GM12801 (cell line): ENCODE data around the gene RECQL5.

Experiments used
- CTCF ChIP-seq: IDR thresholded peaks from one replicate; pipeline ENCODE4 v1.5.1; 2011; ENCODE audit warnings: control low read depth; ENCODE audit not compliant: insufficient read length; ENCODE audit errors: extremely low read depth

RECQL5 gene

GRCh38 chr17:75647061-75647460, 19.9 kb downstream of the RECQL5 start:
- TF ChIP-seq CTCF = no peak

GRCh38 chr17:75646638-75646992, 20.3 kb downstream of the RECQL5 start:
- no peak for TF ChIP-seq CTCF

DNA sequence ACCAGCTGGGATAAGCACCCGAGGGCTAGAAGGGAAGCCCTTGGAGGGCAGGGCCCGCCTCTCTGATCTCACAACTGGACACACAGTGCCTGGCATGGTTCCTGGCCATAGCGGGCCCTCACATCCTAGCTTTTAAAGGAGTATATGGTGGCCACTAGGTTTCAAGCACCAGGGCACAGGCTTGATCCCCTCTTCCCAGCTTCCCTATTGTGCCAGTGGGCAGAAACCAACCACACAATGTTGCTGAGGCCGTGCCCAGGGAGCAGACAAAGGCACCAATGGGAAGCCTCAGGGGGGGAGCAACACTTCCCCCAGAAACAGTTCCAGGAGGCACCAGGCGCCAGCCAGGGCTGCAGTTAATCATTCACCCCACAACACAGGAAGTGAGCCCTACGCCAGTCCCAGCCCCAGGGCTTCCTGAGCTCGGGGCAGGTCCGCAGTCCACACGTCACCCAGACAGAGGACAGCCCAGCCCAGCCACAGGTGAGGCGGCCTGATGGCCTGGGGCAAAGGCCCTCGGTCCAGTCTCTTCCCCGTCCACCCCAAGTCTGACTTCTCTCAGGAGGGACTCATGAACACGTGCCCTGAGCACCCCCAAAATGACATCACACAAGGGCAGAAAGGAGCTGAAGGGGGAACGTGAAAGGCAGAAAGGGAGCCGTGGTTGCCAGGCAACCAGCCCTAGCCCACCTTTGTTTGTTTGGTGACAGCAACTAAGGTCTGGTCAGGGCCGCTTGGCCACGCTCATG, 20.9 kb downstream of the RECQL5 start:
- TF ChIP-seq CTCF = no peak

DNA sequence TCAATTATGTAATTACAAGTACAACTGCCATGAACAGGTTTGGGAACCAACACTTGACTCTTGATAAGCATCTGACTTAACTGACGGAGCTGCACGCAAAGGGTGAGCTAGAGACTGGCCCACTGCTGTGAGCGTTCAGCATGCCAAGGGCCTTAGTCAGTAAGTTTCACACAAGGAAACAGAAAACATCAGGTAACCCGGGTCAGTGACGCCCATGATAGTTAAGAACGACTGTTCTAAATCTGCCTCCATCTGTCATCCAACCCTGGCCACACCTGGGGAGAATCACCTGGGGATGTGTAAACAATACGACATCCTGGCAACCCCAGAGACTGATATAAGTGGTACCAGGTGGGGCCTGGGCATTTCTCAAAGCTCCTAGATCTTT, 21.5 kb downstream of the RECQL5 start:
- no peak for TF ChIP-seq CTCF

DNA sequence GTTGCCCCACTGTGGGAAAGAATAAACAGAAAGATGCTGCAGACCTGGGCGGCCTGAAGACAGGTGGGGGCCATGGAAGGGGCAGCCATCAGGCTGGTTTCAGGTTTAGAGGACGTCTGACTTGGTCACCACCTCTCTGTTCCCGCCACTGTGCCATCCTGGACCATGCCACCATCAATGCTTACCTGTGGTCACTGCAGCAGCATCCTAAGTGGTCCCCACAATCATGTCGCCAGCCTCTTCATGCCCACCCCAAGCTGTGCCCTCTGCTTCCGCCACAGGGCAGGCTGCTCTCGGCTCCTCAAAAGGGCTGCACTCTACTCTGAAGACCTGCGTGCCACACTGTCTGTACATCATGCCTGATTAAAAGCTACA, 23.3 kb downstream of the RECQL5 start:
- TF ChIP-seq CTCF = no peak

DNA sequence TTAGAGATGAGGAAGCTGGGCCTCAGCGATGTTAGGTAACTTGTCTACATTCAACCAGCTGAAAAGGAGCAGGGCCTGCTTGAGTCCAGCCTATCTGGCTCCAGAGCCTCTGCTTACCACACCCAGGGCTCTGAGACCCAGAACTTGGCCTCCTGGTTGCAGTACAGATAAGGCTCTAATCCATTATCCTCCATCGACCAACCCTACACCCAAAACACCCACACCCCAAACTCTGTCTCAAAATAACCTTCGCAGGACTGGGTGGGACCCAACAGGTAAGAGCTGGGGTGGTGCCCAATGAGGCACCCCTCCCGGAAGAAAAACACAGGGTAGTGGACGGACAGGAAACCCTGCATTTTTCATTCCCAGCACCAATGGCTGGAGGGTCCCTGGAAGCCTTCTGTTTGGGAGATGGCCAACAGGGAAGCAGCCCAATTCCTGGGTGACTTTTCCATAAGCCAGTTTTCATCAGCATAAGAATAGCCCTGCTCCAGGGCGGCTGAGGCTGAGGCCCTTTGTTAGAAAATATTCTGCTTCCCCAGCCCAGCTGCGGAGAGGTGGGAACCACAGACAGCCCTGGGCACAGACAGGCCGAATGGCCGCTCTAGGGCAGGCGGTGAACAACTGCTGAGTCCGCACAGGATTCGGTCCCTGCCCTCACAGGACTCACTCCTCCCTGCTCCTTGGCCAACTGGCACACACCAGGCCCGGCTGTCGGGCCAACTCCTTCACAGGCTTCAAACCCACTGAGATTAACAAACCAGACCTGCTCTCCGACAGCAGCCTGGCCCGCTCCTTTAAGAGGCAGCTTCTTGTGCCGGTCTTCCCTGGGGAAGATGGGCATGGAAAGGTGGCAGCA, 23.9 kb downstream of the RECQL5 start:
- TF ChIP-seq CTCF = no peak

- no peak for TF ChIP-seq CTCF
Measured at GRCh38 chr17:75642182-75642783, 24.7 kb downstream of the RECQL5 start.
